ENCODE data around the gene HTD2.

- TF ChIP-seq POLR2A (IDR thresholded peaks at IDR 0.05) (no peak), CTCF (IDR thresholded peaks at IDR 0.05 in 4 of 5, conservative IDR thresholded peaks at IDR 0.05 in 1 of 5) (no peak)
Observed at GRCh38 chr3:58331593-58332152, 25.4 kb downstream of the HTD2 start.

Data from gastrocnemius medialis (tissue), 4 donors.